K562 (cell line): ENCODE results near the gene TBC1D9.

Source experiments
- BHLHE40 ChIP-seq: IDR thresholded peaks from 2 replicates; pipeline ENCODE4 v1.6.1; 2011; ENCODE audit warnings: low read length, improper control_type of control experiment
- DPF2 ChIP-seq: fragments of 450-650 bp; IDR thresholded peaks from 2 replicates; pipeline ENCODE4 v1.6.1; 2016
- ETV6 ChIP-seq, 3 experiments: fragments of 150-350 bp in 1 of 3; sonication (generic) in 1 of 3; formaldehyde crosslinking in 1 of 3; IDR thresholded peaks; 2 replicates each; pipeline versions ENCODE4 v1.6.1 to v1.8.0; 2014 to 2022; ENCODE audit warnings: borderline replicate concordance in 2 of 3, low read depth in 2 of 3, antibody characterized with exemption in 1 of 3, low read length in 1 of 3, mild to moderate bottlenecking in 1 of 3, missing genetic modification reagents in 1 of 3
- JUND ChIP-seq, 2 experiments: IDR thresholded peaks; 2 replicates in 1 of 2; 3 replicates in 1 of 2; pipeline ENCODE4 v1.6.1; 2011; ENCODE audit warnings: borderline replicate concordance in 2 of 2, low read depth in 2 of 2, low read length in 2 of 2, improper control_type of control experiment in 1 of 2, missing biosample characterization in 1 of 2, missing genetic modification characterization in 1 of 2, missing genetic modification reagents in 1 of 2
- U2AF1 ChIP-seq: fragments of 200-400 bp; formaldehyde crosslinking; optimal IDR thresholded peaks from 2 replicates; pipeline ENCODE3; 2017; ENCODE audit warnings: mild to moderate bottlenecking, low read depth, low read length, moderate library complexity
- ZBTB26 ChIP-seq: fragments of 450-650 bp; formaldehyde crosslinking; IDR thresholded peaks from 2 replicates; pipeline ENCODE4 v1.4.0; 2022; ENCODE audit warnings: missing genetic modification characterization

GRCh38 chr4:140604544-140604943, 151.6 kb downstream of the TBC1D9 start:
- TF ChIP-seq DPF2 = no peak
- TF ChIP-seq U2AF1 = no peak
- no peak for TF ChIP-seq ZBTB26 (CRISPR knock-in tag)
- TF ChIP-seq ETV6 (IDR thresholded peaks at IDR 0.05; ENCODE audit: borderline replicate concordance in 1 of 2, low read depth in 2 of 2, low read length in 1 of 2) = no peak
- no peak for TF ChIP-seq ETV6 (CRISPR knock-in tag; IDR thresholded peaks at IDR 0.05; ENCODE audit: borderline replicate concordance)
- TF ChIP-seq JUND (IDR thresholded peaks at IDR 0.05; ENCODE audit: borderline replicate concordance, low read depth, low read length) = no peak
- TF ChIP-seq JUND (tag; IDR thresholded peaks at IDR 0.05; ENCODE audit: borderline replicate concordance, low read depth, low read length) = no peak
- no peak for TF ChIP-seq BHLHE40
